Fibroblast of mammary gland (primary cell): ENCODE data around the gene EEIG1.

ENCODE experiments used
- DNase-seq: peaks from one replicate; pipeline ENCODE4 v3.0.0-alpha.2; 2010; ENCODE audit warnings: low read depth
- H3K4me3 ChIP-seq: 2 replicates; pipeline ENCODE4 v1.5.1; 2011; ENCODE audit warnings: low read depth, mild to moderate bottlenecking, low read length, moderate library complexity; ENCODE audit not compliant: control insufficient read depth
- TF ChIP-seq, protein P1 (sequence below): conservative IDR thresholded peaks from 2 replicates; pipeline ENCODE4 v1.5.1; 2011; ENCODE audit warnings: low read depth, low read length, inconsistent platforms; ENCODE audit not compliant: control insufficient read depth, insufficient read depth

EEIG1 gene

DNA sequence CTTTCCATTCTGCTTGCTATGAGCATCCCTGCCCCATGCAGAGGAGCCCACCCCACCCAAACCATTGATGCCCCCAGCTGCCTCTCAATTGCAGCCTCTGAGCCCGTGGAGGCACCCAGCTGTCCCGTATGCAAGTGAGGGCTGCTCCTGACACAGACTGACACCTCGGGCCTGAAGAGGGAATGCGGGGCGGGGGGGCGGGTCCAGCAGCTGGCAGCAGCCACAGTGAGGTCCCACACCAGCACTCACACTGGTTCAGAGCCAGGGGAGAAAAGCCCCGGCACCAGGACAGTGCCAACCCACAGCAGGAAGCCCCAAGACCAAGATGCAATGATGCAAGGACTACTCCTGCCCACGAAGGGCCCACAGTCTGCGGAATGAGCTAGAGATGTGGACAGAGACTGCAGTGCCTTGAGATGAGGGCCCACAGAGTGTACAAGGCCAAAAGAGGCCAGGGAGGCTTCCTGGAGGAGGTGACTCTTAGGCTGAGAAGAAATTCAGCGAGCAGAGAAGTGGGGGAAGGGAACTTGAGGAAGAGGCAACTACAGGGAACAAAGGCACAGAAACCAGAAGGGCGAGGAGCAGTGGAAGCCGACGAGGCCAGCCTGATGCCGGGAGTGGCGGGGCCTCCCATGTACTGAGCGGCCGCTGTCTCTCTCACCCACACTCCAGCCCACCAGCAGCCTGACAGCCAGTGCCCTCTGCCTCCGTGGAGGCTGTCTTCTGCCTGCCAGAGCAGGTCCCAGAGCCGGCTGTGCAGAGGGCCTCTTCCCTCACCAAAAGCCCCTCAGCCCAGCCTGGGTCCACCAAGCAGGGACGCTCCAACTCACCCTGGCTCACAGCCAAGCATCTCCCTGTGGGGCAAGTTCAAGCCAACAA lies 9.2 kb downstream of the EEIG1 start:
- TF ChIP-seq, protein P1, sequence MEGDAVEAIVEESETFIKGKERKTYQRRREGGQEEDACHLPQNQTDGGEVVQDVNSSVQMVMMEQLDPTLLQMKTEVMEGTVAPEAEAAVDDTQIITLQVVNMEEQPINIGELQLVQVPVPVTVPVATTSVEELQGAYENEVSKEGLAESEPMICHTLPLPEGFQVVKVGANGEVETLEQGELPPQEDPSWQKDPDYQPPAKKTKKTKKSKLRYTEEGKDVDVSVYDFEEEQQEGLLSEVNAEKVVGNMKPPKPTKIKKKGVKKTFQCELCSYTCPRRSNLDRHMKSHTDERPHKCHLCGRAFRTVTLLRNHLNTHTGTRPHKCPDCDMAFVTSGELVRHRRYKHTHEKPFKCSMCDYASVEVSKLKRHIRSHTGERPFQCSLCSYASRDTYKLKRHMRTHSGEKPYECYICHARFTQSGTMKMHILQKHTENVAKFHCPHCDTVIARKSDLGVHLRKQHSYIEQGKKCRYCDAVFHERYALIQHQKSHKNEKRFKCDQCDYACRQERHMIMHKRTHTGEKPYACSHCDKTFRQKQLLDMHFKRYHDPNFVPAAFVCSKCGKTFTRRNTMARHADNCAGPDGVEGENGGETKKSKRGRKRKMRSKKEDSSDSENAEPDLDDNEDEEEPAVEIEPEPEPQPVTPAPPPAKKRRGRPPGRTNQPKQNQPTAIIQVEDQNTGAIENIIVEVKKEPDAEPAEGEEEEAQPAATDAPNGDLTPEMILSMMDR = no peak
- no peak for DNase-seq
- no peak overlapping the region for H3K4me3 ChIP-seq

DNA sequence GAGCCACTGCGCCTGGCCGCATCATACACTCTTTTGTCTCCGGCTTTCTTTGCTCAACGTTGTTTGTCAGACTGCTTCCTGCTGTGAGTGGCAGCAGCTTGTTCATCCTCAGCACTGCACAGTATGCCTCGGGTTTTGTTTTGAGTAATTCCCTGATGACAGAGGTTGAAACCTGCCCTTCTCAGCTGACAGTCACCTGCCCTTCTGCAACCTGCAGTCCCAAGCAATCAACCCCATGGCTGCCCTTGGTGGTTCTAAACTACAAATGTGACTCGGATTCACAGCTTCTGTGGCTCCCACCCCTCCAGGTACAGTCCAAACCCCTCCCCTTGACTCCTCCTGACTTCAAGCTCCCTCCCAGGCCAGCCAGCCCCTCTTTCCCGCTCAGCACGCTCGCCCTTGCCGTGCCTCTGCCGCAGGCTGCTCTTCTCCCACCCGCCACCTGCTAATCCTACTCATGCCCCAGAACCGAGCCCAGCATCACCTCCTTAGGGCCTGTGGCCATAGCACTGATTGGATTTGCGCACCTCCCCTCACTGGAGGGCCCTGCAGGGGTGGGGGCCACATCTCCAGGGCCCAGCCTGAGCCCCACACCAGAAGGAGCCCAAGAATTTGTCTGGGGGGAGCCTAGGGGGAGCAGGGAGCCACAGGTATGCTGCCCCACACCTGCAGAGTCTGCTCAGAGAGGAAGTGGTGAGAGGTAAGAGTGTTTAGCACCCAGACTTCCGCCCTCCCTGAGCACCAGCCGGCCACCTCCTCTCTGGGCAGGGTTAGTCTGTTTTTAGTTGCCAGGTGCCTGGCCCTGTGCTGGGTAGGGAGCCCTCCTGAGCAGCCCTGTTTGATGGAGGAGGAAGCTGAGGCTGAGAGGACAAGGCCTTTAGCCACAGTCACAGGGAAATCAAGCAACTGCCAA lies 10.1 kb downstream of the EEIG1 start:
- H3K4me3 ChIP-seq = no peak overlapping the region
- no peak for DNase-seq
- TF ChIP-seq, protein P1 = no peak

- DNase-seq = peak; percentile 98
- H3K4me3 ChIP-seq = no peak overlapping the region
- TF ChIP-seq, protein P1 = no peak
Observed at GRCh38 chr9:127968700-127969383, 11.9 kb downstream of the EEIG1 start.

DNA sequence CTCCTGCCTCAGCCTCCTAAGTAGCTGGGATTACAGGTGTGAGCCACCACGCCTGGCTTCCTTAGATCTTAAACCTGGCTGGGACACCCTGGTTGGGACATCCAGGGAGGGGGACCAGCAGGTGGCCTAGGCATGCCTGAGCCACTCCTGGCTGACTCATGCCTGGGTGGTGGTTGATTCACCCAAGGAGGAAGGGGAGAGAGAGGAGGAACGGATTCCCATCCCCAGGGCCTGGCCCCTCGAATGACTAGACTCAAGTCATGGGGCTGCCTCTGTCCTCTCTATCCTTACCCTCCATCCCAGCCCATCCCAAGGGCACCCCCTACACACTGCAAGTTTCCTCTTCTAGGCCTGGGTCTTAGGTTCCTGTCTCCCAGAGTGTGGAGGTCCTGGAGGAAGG lies 12.7 kb downstream of the EEIG1 start:
- DNase-seq = peak; percentile 79
- TF ChIP-seq, protein P1 = no peak
- no peak overlapping the region for H3K4me3 ChIP-seq

- TF ChIP-seq, protein P1 = no peak
- no peak for DNase-seq
- H3K4me3 ChIP-seq = no peak overlapping the region
Observed at GRCh38 chr9:127967151-127967809, 13.5 kb downstream of the EEIG1 start.
